Liver (tissue), 3 donors: Measurements from ENCODE around the gene CNIH1.

Source experiments
- ATF3 ChIP-seq: IDR thresholded peaks from 2 replicates; pipeline ENCODE4 v1.6.1; 2016; ENCODE audit warnings: antibody characterized with exemption
- CTCF ChIP-seq: fragments of 150-350 bp; IDR thresholded peaks from 2 replicates; pipeline ENCODE4 v1.5.1; 2017; ENCODE audit warnings: improper control_type of control experiment, low read depth, low read length; ENCODE audit not compliant: missing input control
- REST ChIP-seq: IDR thresholded peaks from 2 replicates; pipeline ENCODE4 v1.6.1; 2016; ENCODE audit warnings: antibody characterized with exemption, mild to moderate bottlenecking
- YY1 ChIP-seq: IDR thresholded peaks from 2 replicates; pipeline ENCODE4 v1.6.1; 2016; ENCODE audit warnings: antibody characterized with exemption, mild to moderate bottlenecking
- donor health status: healthy.
- donor health status: healthy.

GRCh38 chr14:54478636-54479215, 37.6 kb upstream of the CNIH1 start:
- TF ChIP-seq ATF3, result no peak
- no peak for TF ChIP-seq CTCF
- TF ChIP-seq YY1, result no peak
- no peak for TF ChIP-seq REST
